WTC11 (cell line): ENCODE results near the gene PTCSC3. TPM values are rescaled to one million over a fixed set of nuclear protein-coding genes. Genes with fewer than 3 reads are reported as not detected.
A peak's percentile ranks its signal among the peaks of the same experiment; 100 is the strongest.

Source experiments
- ATAC-seq: fragments of 200-7000 bp; cut with Tn5 transposase; 2 replicates; pipeline ENCODE4 v1.10.0; 2021; ENCODE audit warnings: mild to moderate bottlenecking, moderate library complexity
- CTCF ChIA-PET: fragments of 300-600 bp; sonication (Branson Sonifier 250); formaldehyde crosslinking; loops from one replicate; lab custom pipeline; 2021; ENCODE audit warnings: antibody characterized with exemption; lab: Charles Lee
- POLR2A ChIA-PET: fragments of 350-600 bp; sonication (Branson Sonifier 250); formaldehyde crosslinking; loops from one replicate; lab custom pipeline; 2021; ENCODE audit warnings: antibody characterized with exemption; lab: Charles Lee
- DNase-seq: peaks from one replicate; pipeline ENCODE4 v3.0.0; 2021; ENCODE audit warnings: low spot score
- H3K27ac Mint-ChIP-seq: 2 replicates; pipeline ENCODE4 v1.8.0; 2021; ENCODE audit warnings: mixed read lengths
- H3K27me3 Mint-ChIP-seq: 2 replicates; pipeline ENCODE4 v1.8.0; 2021; ENCODE audit warnings: low read depth, mild to moderate bottlenecking, moderate library complexity, mixed read lengths
- H3K36me3 Mint-ChIP-seq: 2 replicates; pipeline ENCODE4 v1.8.0; 2021; ENCODE audit warnings: mixed read lengths
- H3K4me1 Mint-ChIP-seq: 2 replicates; pipeline ENCODE4 v1.8.0; 2022; ENCODE audit warnings: mixed read lengths
- H3K4me3 Mint-ChIP-seq: 2 replicates; pipeline ENCODE4 v1.8.0; 2021; ENCODE audit warnings: mild to moderate bottlenecking, moderate library complexity, mixed read lengths
- H3K9me3 Mint-ChIP-seq: 2 replicates; pipeline ENCODE4 v1.8.0; 2021; ENCODE audit warnings: mixed read lengths
- CREB1 ChIP-seq: sonication (generic); formaldehyde crosslinking; IDR thresholded peaks from 2 replicates; pipeline ENCODE4 v1.8.0; 2023; ENCODE audit warnings: mild to moderate bottlenecking, missing genetic modification reagents
- FOXJ3 ChIP-seq: sonication (generic); formaldehyde crosslinking; IDR thresholded peaks from 2 replicates; pipeline ENCODE4 v1.9.0; 2021; ENCODE audit warnings: missing genetic modification reagents, mild to moderate bottlenecking, borderline replicate concordance
- FOXP1 ChIP-seq: sonication (generic); formaldehyde crosslinking; IDR thresholded peaks from 2 replicates; pipeline ENCODE4 v1.8.0; 2022; ENCODE audit warnings: missing genetic modification reagents, mild to moderate bottlenecking, moderate library complexity, borderline replicate concordance
- GTF2I ChIP-seq: fragments of 250-450 bp; sonication (Bioruptor Pico); conservative IDR thresholded peaks from 2 replicates; pipeline ENCODE4 v1.4.0; 2021; ENCODE audit warnings: mild to moderate bottlenecking
- JAZF1 ChIP-seq: fragments of 250-450 bp; sonication (Bioruptor Pico); IDR thresholded peaks from 2 replicates; pipeline ENCODE4 v1.9.0; 2021; ENCODE audit warnings: moderate library complexity, mild to moderate bottlenecking, inconsistent platforms
- KAT7 ChIP-seq: sonication (generic); formaldehyde crosslinking; IDR thresholded peaks from 2 replicates; pipeline ENCODE4 v1.8.1; 2023; ENCODE audit warnings: missing genetic modification reagents, mild to moderate bottlenecking, borderline replicate concordance
- NR3C1 ChIP-seq: sonication (generic); formaldehyde crosslinking; conservative IDR thresholded peaks from 2 replicates; pipeline ENCODE4 v1.8.1; 2023; ENCODE audit warnings: low read depth, mild to moderate bottlenecking, missing genetic modification reagents
- SP1 ChIP-seq: sonication (generic); formaldehyde crosslinking; conservative IDR thresholded peaks from 2 replicates; pipeline ENCODE4 v1.8.1; 2022; ENCODE audit warnings: missing genetic modification reagents
- STAT6 ChIP-seq: sonication (generic); formaldehyde crosslinking; conservative IDR thresholded peaks from 2 replicates; pipeline ENCODE4 v1.8.1; 2023; ENCODE audit warnings: mild to moderate bottlenecking, low read depth, missing genetic modification reagents, moderate library complexity
- TEAD1 ChIP-seq: sonication (generic); formaldehyde crosslinking; IDR thresholded peaks from 2 replicates; pipeline ENCODE4 v1.8.0; 2022; ENCODE audit warnings: mild to moderate bottlenecking, missing genetic modification reagents
- ZMAT4 ChIP-seq: fragments of 250-450 bp; sonication (Bioruptor Pico); IDR thresholded peaks from 2 replicates; pipeline ENCODE4 v1.9.0; 2021; ENCODE audit warnings: mild to moderate bottlenecking
- ZNF138 ChIP-seq: sonication (generic); formaldehyde crosslinking; conservative IDR thresholded peaks from 2 replicates; pipeline ENCODE4 v1.8.1; 2022; ENCODE audit warnings: mild to moderate bottlenecking, moderate library complexity, missing genetic modification reagents
- ZNF219 ChIP-seq: sonication (generic); formaldehyde crosslinking; IDR thresholded peaks from 2 replicates; pipeline ENCODE4 v1.8.0; 2023; ENCODE audit warnings: missing genetic modification reagents, mild to moderate bottlenecking, borderline replicate concordance
- ZNF512 ChIP-seq: sonication (generic); formaldehyde crosslinking; IDR thresholded peaks from 2 replicates; pipeline ENCODE4 v1.8.1; 2022; ENCODE audit warnings: missing genetic modification reagents, borderline replicate concordance
- total RNA-seq: library from RNA; stranded (reverse); gene quantifications from 3 replicates; pipeline ENCODE4 v1.2.3, GENCODE V29; 2021
- TF ChIP-seq, protein P1 (sequence below): sonication (generic); formaldehyde crosslinking; IDR thresholded peaks from 2 replicates; pipeline ENCODE4 v1.8.1; 2023; ENCODE audit warnings: mild to moderate bottlenecking, missing genetic modification reagents, borderline replicate concordance
- TF ChIP-seq, protein P2 (sequence below): sonication (generic); formaldehyde crosslinking; IDR thresholded peaks from 2 replicates; pipeline ENCODE4 v1.8.0; 2022; ENCODE audit warnings: mild to moderate bottlenecking, missing genetic modification reagents

The PTCSC3 gene
- total RNA-seq, 1 experiment from 2014 or later = not detected

DNA sequence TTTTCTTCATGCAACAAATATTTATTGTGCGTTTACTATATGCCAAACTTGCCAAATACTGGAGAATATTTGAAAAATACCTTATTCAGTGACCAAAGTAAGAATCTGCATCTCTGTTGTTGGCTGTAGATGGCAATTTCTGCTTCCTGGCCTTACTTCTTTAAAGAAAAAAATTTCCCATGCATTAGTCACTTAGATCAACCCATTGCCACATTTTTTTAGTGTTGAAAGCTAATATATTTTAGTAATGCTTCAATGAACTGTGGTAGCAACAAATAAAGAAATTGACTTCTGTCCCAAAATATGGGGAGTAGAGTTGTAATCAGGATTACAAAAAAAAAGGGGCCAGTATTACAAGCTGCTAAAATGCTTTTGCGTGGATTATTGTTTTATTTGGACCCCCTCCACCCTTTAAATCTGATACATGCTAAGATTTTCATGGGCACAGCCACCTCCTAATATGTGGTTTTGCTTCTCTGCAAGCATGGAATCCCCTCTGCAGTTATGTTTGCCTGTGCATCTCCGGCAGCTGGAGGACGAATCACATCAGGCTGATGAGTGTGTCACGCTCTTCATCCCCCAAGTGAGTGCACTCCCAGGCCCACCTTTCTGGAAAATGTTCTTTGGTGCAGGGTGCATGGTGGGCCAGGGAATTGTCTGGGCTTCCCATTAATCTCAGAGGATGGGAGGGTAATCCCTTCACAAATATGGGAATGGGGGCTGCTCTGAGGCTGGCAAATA is 38.1 kb upstream of the PTCSC3 start:
- POLR2A ChIA-PET = no interaction called here
- DNase-seq = no peak
- no peaks in the 10 kb centered on the region for H3K9me3 Mint-ChIP-seq
- H3K4me3 Mint-ChIP-seq = no peak overlapping the region
- no peak overlapping the region for H3K27ac Mint-ChIP-seq
- TF ChIP-seq STAT6 (CRISPR knock-in tag) = no peak
- TF ChIP-seq ZNF219 (CRISPR knock-in tag) = no peak
- TF ChIP-seq SP1 (CRISPR knock-in tag) = no peak
- TF ChIP-seq KAT7 (CRISPR knock-in tag) = no peak
- TF ChIP-seq GTF2I (CRISPR knock-in tag) = no peak
- TF ChIP-seq CREB1 = no peak
- no peak for TF ChIP-seq TEAD1 (CRISPR knock-in tag)
- TF ChIP-seq ZMAT4 = no peak
- no peak for TF ChIP-seq ZNF512 (CRISPR knock-in tag)
- no peak for TF ChIP-seq FOXJ3 (CRISPR knock-in tag)
- TF ChIP-seq, protein P1, sequence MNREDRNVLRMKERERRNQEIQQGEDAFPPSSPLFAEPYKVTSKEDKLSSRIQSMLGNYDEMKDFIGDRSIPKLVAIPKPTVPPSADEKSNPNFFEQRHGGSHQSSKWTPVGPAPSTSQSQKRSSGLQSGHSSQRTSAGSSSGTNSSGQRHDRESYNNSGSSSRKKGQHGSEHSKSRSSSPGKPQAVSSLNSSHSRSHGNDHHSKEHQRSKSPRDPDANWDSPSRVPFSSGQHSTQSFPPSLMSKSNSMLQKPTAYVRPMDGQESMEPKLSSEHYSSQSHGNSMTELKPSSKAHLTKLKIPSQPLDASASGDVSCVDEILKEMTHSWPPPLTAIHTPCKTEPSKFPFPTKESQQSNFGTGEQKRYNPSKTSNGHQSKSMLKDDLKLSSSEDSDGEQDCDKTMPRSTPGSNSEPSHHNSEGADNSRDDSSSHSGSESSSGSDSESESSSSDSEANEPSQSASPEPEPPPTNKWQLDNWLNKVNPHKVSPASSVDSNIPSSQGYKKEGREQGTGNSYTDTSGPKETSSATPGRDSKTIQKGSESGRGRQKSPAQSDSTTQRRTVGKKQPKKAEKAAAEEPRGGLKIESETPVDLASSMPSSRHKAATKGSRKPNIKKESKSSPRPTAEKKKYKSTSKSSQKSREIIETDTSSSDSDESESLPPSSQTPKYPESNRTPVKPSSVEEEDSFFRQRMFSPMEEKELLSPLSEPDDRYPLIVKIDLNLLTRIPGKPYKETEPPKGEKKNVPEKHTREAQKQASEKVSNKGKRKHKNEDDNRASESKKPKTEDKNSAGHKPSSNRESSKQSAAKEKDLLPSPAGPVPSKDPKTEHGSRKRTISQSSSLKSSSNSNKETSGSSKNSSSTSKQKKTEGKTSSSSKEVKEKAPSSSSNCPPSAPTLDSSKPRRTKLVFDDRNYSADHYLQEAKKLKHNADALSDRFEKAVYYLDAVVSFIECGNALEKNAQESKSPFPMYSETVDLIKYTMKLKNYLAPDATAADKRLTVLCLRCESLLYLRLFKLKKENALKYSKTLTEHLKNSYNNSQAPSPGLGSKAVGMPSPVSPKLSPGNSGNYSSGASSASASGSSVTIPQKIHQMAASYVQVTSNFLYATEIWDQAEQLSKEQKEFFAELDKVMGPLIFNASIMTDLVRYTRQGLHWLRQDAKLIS (CRISPR knock-in tag) = no peak
- TF ChIP-seq, protein P2, sequence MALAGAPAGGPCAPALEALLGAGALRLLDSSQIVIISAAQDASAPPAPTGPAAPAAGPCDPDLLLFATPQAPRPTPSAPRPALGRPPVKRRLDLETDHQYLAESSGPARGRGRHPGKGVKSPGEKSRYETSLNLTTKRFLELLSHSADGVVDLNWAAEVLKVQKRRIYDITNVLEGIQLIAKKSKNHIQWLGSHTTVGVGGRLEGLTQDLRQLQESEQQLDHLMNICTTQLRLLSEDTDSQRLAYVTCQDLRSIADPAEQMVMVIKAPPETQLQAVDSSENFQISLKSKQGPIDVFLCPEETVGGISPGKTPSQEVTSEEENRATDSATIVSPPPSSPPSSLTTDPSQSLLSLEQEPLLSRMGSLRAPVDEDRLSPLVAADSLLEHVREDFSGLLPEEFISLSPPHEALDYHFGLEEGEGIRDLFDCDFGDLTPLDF = no peak
- CTCF ChIA-PET = interaction anchor here (0.8 to 1.7 kb wide), 6 partner anchors 9 to 339 kb away, joined by 3 to 6 read pairs (median 4); no protein-coding TSS in a partner anchor
- H3K27me3 Mint-ChIP-seq = no peaks in the 10 kb centered on the region; the same call in 1 of the 2 replicates
- peaks cover 16% of the 10 kb centered on the region for H3K4me1 Mint-ChIP-seq
- no peaks in the 10 kb centered on the region for H3K36me3 Mint-ChIP-seq
- peak; percentile 34; the same call in 1 of the 2 replicates for ATAC-seq

GRCh38 chr14:36212987-36213386 is 36.5 kb upstream of the PTCSC3 start:
- H3K27me3 Mint-ChIP-seq = no peaks in the 10 kb centered on the region; the same call in 1 of the 2 replicates
- CTCF ChIA-PET = interaction anchor here (1.1 to 1.7 kb wide), 3 partner anchors 11 to 341 kb away, joined by 3 to 6 read pairs (median 6); no protein-coding TSS in a partner anchor
- POLR2A ChIA-PET = no interaction called here
- H3K27ac Mint-ChIP-seq = no peak overlapping the region
- H3K4me3 Mint-ChIP-seq = no peak overlapping the region
- ATAC-seq = no peak
- TF ChIP-seq JAZF1 (CRISPR knock-in tag) (no peak), NR3C1 (no peak), ZNF138 (CRISPR knock-in tag) (no peak), FOXP1 (no peak)
- TF ChIP-seq, all 79 proteins: peak for 0
- Mint-ChIP-seq H3K4me1 (peaks cover 16% of the 10 kb centered on the region), H3K9me3 (no peaks in the 10 kb centered on the region), H3K36me3 (no peaks in the 10 kb centered on the region)
- DNase-seq = no peak
